DMS53 treated with DMSO at 0.1 percent for 48 hours (cell line): ENCODE measurements around the gene MIEN1.
"Not testable (repeated sequence)": the region's sequence is repeated elsewhere in the genome, so short reads cannot be mapped to it uniquely, and the experiment has no call there.

ENCODE experiments used
- DNase-seq: peaks from one replicate; lab custom pipeline; 2025; ENCODE audit not compliant: unreplicated experiment; lab: John Stamatoyannopoulos, UW

Gene MIEN1

DNA sequence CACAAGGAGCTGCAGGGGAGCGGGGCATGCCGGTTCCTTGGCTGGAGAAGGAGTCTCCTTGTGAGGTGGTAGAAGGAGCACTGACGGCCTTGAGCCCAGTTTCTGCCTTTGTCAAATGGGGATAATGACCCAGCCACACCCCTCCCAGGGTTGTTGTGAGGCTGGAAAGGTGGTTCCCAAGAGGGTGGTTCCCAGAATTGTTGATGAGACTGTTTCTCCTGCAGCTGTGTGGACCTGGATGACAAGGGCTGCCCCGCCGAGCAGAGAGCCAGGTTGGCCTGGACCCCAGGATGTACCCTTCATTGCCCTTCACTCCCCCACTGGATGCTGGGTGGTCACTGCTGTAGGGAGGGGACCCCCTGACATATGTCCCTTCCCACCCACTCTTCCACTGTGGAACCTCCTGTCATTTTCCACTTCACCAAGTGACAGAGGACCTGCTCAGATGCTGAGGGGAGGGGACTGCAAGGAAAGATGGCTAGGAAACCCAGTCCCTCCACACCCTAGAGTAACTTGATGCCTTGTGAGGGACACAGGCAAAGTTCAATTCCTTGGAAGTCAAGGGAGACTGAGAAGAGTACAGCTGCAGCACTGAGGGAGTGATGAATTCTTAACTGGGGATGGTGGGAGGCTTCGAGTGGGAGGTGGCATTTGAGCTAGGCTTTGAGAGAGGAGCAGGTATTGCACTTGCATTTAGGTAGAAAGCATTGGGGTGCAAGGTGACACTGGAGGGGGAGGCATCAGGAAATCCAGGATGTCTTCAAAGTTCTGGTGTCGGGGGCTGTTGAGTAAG is 10.6 kb downstream of the MIEN1 start:
- DNase-seq, result no peak

DNA sequence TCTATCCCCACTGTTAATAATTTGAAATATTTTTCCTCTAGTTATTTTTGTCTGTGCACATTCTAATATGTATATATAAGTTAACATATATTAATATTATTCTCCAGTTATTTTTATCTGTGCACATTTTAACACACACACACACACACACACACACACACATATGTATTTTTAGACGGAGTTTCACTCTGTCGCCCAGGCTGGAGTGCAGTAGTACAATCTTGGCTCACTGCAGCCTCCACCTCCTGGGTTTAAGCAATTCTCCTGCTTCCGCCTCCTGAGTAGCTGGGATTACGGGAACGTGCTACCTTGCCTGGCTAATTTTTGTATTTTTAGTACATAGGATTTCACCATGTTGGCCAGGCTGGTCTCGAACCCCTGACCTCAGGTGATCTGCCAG is 12.7 kb downstream of the MIEN1 start:
- DNase-seq, result no peak

DNA sequence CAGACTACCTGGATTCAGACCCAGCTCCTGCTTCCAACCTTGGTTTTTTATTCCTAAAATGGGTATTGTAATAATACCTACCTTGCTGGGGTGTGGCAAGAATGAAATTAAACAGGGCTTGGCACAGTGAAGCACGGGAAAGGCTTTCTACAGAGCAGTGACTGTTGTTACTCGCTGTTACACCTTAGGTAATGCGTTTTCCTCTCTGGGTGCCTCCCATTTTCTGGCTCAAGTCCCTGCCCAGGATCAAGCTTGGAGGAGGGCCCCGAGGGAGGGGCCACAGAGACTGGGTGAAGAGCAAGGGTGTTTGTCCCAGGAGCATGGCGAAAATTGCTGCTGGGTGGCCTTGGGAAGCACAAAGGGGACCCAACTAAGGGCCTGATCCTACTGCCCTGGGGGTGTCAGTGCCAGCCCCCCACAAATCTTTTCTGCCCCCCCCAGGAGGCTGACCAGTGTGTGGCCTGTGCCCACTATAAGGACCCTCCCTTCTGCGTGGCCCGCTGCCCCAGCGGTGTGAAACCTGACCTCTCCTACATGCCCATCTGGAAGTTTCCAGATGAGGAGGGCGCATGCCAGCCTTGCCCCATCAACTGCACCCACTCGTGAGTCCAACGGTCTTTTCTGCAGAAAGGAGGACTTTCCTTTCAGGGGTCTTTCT is 13.3 kb downstream of the MIEN1 start:
- no peak for DNase-seq

DNA sequence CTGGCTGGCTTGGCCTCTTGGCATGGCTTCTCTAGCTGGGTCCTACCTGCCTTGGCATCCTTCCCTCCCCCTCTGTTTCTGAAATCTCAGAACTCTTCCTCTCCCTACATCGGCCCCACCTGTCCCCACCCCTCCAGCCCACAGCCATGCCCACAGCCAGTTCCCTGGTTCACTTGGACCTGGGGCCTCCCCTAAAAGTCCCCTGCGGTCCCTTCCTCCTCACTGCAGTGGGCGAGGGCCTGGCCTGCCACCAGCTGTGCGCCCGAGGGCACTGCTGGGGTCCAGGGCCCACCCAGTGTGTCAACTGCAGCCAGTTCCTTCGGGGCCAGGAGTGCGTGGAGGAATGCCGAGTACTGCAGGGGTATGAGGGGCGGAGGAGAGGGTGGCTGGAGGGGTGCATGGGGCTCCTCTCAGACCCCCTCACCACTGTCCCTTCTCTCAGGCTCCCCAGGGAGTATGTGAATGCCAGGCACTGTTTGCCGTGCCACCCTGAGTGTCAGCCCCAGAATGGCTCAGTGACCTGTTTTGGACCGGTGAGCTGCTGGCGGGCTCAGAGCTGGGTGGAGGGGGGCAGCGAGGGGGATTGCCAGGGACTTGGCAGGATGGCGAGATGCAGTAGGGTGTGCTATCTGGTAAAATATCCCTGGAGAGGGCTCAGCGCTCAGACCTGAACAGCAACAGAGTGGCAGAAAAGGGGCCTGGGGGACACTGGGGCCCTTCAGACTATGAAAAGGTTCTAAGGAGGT is 14.1 kb downstream of the MIEN1 start:
- no peak for DNase-seq

DNA sequence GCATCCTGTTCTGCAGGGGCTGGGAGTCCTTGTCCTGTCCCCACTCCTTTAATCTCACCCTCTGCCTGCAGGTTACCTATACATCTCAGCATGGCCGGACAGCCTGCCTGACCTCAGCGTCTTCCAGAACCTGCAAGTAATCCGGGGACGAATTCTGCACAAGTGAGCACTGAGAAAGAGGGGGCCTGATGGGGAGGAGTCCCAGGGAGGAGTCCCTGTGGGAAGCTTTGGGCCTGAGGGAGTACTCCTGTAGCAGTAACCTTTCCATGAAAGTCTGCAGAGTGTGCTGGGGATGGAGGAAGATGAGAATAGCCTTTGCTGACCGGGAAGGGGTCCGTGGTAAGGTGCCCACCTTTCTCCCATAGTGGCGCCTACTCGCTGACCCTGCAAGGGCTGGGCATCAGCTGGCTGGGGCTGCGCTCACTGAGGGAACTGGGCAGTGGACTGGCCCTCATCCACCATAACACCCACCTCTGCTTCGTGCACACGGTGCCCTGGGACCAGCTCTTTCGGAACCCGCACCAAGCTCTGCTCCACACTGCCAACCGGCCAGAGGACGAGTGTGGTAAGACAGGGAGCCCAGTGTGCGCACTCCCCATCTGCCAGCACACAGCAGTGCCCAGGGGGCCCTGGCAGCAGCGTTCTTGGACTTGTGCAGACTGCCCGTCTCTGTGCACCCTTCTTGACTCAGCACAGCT is 14.8 kb downstream of the MIEN1 start:
- DNase-seq, result no peak

DNA sequence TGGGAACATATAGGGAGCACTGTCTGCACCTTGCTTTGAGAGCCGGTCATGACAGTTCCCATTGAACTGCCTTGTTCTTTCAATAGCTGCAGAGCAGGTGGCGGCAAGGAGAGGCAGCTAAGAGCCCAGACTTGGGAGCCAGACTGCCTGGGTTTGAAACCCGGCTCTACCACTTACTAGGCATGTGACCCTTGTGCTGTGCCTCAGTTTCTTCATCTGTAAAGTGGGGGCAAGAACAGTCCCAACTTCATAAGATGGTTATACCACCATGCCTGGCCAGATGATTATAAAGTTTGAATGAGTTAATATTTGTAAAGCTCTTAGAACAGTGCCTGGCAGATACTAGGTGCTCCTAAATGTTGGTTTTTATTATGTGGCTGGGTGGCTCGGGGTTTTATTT is 16.1 kb downstream of the MIEN1 start:
- DNase-seq, result no peak

DNA sequence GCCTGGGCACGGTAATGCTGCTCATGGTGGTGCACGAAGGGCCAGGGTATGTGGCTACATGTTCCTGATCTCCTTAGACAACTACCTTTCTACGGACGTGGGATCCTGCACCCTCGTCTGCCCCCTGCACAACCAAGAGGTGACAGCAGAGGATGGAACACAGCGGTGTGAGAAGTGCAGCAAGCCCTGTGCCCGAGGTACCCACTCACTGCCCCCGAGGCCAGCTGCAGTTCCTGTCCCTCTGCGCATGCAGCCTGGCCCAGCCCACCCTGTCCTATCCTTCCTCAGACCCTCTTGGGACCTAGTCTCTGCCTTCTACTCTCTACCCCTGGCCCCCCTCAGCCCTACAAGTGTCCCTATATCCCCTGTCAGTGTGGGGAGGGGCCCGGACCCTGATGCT is 18.5 kb downstream of the MIEN1 start:
- DNase-seq, result no peak

DNA sequence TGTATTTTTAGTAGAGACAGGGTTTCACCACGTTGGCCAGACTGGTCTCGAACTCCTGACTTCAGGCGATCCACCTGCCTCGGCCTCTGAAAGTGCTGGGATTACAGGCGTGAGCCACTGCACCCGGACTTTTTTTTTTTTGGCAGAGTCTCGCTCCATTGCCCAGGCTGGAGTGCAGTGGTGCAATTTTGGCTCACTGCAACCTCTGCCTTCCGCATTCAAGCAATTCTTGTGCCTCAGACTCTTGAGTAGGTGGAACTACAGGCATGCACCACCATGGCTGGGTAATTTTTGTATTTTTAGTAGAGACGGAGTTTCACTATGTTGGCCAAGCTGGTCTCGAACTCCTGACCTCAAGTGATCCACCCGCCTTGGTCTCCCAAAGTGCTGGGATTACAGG is 19.3 kb downstream of the MIEN1 start:
- not testable (repeated sequence) for DNase-seq

DNA sequence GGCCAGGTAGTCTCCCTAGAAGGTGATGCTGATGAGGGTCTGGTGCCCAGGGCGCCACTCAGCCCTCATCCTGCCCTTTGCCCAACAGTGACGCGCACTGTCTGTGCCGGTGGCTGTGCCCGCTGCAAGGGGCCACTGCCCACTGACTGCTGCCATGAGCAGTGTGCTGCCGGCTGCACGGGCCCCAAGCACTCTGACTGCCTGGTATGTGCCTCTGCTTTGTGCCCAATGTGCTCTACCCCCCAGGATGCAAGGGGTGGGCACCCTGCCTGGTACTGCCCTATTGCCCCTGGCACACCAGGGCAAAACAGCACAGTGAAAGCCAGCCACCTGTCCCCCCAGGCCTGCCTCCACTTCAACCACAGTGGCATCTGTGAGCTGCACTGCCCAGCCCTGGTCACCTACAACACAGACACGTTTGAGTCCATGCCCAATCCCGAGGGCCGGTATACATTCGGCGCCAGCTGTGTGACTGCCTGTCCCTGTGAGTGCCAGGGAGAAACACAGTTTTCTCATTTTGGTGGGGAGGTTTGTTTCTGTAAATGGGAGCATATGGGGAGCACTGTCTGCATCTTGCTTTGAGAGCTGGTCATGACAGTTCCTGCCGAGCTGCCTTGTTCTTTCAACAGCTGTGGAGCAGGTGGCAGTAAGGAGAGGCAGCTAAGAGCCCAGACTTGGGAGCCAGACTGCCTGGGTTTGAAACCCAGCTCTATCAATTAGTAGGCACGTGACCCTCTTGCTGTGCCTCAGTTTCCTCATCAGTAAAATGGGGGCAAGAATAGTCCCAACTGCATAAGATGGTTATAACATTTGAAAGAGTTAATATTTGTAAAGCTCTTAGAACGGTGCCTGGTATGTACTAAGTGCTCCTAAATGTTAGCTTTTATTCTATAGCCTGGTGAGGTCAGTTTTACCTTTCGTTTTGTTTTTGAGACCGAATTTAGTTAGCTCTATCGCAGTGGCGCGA is 20.1 kb downstream of the MIEN1 start:
- no peak for DNase-seq

DNA sequence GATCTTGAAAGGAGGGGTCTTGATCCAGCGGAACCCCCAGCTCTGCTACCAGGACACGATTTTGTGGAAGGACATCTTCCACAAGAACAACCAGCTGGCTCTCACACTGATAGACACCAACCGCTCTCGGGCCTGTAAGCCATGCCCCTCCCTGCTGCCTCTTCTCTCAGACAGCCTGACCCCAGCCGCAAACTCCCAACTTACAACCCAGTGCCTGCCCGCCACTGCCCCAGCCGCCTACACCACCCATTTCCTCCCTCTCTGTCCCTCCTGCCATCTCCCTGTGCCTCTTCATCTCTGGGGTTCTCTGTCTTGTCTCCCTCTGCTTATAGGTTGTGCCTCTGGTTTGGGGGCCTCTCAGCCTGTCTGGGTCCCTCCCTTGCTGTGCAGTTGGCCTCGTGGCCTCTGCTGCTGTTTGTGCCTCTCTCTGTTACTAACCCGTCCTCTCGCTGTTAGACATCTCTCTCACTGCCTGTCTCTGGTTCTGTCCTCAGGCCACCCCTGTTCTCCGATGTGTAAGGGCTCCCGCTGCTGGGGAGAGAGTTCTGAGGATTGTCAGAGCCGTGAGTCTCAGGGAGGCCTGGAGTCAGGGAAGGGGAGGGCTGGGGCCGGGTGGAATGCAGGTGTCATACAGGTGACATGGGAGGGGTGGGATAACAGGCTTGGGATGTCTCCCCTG is 20.9 kb downstream of the MIEN1 start:
- DNase-seq, result no peak

DNA sequence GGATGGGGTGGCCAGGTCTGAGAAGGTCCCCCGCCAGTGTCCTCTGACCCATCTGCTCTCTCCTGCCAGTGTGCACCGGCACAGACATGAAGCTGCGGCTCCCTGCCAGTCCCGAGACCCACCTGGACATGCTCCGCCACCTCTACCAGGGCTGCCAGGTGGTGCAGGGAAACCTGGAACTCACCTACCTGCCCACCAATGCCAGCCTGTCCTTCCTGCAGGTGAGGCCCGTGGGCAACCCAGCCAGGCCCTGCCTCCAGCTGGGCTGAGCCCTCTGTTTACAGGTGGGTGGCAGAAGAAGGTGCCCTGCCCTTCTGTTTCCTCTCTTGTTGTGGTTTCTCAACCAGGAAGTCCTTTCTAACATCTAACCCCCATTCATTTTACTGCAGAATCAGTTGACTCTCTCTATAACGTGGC is 23.4 kb downstream of the MIEN1 start:
- DNase-seq, result peak; percentile 2

DNA sequence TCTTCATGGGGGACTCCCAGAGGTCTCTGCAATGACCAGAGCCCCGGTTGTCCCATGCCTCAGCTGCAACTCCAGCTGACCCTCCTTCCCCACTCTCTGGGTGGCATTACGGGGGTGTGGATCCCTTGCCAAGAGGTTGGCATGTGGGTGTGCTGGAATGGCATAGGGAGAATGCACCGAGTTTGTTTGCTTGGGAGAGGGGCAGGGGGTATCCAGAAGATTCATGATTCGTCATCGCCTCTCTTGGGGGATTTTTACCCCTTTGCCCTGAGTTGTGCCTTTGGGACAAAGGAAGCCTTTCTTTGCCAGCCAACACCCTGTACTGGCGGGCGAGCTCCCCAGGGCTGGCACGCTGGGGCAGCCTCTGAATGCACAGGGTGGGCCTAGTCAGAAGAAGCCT is 23.9 kb downstream of the MIEN1 start:
- no peak for DNase-seq

DNA sequence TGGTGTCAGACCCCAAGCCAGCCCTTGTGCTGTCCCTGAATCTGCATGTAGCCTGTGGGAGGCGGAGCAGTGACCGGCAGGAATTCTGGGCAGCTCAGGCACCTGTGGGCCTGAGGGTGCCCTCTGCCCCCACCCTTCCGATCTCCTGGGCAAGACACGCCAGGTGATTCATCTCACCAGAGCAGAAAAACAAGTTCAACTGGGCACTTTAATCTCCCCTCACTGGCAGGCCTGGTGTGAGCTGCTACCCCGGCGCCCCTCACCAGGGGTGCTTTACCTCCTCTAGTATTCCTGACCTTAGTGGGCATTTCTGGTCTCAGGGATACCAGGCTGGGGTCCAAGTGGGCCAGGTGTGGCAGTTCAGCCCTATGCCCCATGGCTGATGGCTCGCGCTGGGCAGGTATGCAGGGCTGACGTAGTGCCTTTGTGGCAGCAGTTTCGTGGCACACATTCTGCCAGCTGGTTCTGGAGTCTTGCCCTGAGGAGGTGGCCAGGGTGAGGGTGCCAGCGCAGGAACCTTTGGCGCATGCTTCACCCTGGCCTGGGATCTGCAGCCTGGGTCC is 24.5 kb downstream of the MIEN1 start:
- peak; percentile 85 for DNase-seq

DNA sequence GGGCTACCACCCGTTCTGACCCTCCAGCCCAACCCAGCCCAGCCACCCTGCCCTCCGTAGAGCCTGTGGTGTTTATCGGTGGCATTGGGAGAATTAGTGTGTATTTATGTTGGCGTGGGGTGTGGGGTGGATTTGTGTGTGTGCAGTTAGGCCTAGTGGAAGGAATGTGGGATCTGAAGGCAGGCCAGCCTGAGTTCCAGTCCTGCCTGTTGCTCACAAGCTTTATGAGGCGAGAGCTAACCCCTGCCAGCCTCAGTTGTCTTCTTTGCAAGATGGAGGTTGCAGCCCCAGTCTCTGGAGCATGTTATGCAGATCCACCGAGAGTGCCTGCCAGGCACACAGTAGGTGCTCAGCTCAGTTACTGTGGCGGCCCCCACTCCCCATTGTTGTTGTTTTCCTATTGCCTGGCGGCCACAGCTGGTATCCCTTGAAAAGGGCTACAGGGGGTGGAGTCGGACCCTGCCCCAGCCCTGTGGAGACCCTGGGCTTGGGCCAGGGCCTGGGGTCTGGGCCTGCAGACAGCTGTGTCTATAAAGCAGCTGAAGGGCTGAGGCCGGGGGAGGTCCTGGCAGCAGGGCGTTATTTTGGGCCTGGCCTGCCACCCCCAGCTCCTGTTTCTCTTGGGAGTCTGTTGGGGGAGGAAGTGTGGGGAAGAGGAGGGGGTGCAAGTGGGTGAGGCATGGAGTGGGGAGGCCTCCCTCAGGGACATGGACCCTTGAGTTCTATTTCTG is 25.3 kb downstream of the MIEN1 start:
- DNase-seq, result no peak

DNA sequence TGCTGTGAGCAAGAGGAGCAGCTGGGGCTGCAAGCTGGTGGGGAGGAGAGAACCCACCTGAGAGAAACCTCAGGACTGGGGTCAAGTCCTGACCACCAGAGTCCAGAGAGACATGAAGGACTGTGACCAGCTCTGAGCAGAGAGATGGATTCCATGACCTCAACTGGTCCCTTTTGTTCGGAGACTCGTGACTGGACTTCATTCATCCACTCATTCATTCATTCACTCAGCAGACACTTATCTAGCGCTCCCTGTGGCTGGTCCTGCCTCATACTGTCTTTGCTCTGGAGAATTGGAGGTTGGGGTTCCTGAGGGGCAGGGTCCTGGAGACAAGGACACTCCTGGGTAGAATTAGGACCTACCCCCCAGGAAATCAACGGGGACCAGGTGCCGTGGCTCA is 26.4 kb downstream of the MIEN1 start:
- DNase-seq, result no peak

DNA sequence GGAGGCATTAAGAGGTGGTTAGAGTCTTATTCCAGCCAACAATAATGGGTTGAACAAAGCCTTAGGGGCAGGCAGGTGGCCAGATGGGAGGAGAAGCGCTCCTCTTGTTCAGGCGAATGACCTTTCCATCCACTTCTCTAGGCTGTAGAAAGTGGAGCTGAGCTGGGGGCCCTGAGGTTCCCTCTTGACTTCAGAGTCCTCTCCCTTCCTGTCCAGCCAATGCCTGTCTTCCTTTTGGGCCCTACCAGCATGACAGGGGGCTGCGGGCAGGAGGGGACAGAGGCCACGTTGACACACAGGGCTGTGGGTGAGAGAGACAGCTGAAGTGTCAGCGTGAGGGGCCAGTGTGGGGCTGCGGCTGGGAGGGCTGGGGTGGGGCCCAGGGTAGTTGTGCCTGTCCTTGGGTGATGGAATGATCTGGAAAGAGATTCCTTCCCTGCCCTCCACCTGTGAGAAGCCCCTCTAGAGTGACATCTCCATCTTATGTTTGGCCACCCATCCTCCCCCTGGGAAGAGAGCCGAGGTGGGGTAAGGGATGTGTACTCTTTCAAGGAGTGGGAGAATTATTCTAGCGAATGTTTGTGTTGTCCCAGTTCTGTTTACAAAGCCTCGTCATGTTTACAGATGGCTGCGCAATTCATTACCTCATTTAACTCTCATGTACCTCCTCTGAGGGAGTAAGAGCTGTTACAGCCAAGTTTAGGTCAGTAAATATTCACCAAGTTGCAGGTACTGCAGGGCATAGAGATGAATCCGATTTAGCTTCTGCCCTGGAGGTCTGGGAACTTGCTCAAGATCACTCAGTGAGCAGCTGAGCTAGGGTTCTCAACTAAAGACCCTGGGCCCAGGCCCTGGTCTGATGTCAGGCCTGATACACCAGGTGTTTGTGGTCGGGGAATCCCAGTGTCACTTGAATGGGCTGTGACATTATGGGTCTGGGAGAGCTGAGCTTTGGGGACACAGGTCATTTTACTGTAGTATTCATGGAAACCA is 27.1 kb downstream of the MIEN1 start:
- peak; percentile 80 for DNase-seq

DNA sequence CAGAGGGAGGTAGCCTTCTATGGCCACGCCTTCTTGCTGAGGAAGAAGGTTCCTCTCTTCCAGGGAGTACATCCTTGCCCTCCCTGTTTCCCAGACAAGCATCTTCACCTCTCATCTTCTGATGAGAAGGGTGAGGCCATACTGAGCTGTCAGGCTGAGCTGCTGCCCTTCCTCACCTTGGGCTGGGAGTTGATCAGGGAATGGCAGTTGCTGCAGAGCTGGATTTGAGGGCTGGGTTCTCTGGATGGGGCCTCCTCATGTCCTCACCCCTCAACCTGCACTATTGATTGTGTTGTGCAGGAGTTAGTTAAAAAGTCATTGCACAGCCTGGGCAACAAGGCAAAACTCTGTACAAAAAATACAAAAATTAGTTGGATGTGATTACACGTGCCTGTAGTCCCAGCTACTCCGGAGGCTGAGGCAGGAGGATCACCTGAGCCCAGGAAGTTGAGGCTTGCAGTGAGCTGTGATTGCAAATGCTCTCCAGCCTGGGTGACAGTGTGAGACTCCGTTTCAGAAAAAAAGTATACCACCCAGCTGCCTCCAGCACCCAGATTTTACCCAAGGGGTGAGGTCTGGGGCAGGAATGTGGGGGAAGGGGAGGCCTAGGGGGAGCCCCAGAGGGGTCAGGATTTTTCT is 28.4 kb downstream of the MIEN1 start:
- no peak for DNase-seq
